PC-3 (cell line): ENCODE data around the gene GSDME. TPM values are rescaled to one million over a fixed set of nuclear protein-coding genes. Genes with fewer than 3 reads are reported as not detected.

ENCODE experiments used
- ATAC-seq: fragments of 200-7000 bp; cut with Tn5 transposase; 2 replicates; pipeline ENCODE4 v1.9.1; 2020; ENCODE audit warnings: mild to moderate bottlenecking, moderate library complexity
- BruUV-seq: library from RNA; stranded (reverse); fragments of 400-500 nt; replicated peaks from 2 replicates; lab custom pipeline; 2021; lab: Mats Ljungman, UMichigan
- CTCF ChIA-PET: fragments of 300-600 bp; sonication (Branson Sonifier 250); formaldehyde crosslinking; loops from one replicate; lab custom pipeline; 2022; ENCODE audit warnings: antibody characterized with exemption; lab: Charles Lee
- POLR2A ChIA-PET: fragments of 300-600 bp; sonication (Branson Sonifier 250); formaldehyde crosslinking; loops from one replicate; lab custom pipeline; 2022; ENCODE audit warnings: antibody characterized with exemption; ENCODE audit not compliant: unreplicated experiment; lab: Charles Lee
- DNase-seq: peaks from one replicate; pipeline ENCODE4 v3.0.0-alpha.2; 2015
- H2AFZ ChIP-seq: fragments of 300-600 bp; sonication (generic); 2 replicates; pipeline ENCODE4 v1.6.0; 2016; ENCODE audit warnings: antibody characterized with exemption, low read length
- H3F3A ChIP-seq: fragments of 300-600 bp; sonication (generic); one replicate; pipeline ENCODE4 v1.6.0; 2017; ENCODE audit warnings: antibody characterized with exemption, low read length, control low read depth, mild to moderate bottlenecking; ENCODE audit not compliant: unreplicated experiment
- H3K27ac ChIP-seq: fragments of 300-600 bp; sonication (generic); 2 replicates; pipeline ENCODE4 v1.5.1; 2016; ENCODE audit warnings: mild to moderate bottlenecking, low read length
- H3K27me3 ChIP-seq: fragments of 300-600 bp; sonication (generic); 2 replicates; pipeline ENCODE4 v1.6.1; 2016; ENCODE audit warnings: low read length, mixed read lengths
- H3K36me3 ChIP-seq: fragments of 300-600 bp; sonication (generic); 2 replicates; pipeline ENCODE4 v1.6.1; 2016; ENCODE audit warnings: low read depth, mixed run types, low read length, mixed read lengths
- H3K4me1 ChIP-seq: fragments of 300-600 bp; sonication (generic); 2 replicates; pipeline ENCODE4 v1.5.1; 2016; ENCODE audit warnings: low read length; ENCODE audit not compliant: insufficient read depth
- H3K4me2 ChIP-seq: fragments of 300-600 bp; sonication (generic); 2 replicates; pipeline ENCODE4 v1.6.0; 2016; ENCODE audit warnings: low read length
- H3K4me3 ChIP-seq: fragments of 300-600 bp; sonication (generic); 2 replicates; pipeline ENCODE4 v1.5.1; 2016; ENCODE audit warnings: mild to moderate bottlenecking, low read length, mixed read lengths
- H3K79me2 ChIP-seq: fragments of 300-600 bp; sonication (generic); 2 replicates; pipeline ENCODE4 v1.6.1; 2017; ENCODE audit warnings: low read length, mixed read lengths
- H3K9ac ChIP-seq: fragments of 300-600 bp; sonication (generic); 2 replicates; pipeline ENCODE4 v1.6.0; 2016; ENCODE audit warnings: mild to moderate bottlenecking, low read length
- H3K9me2 ChIP-seq: fragments of 300-600 bp; sonication (generic); replicated peaks from 2 replicates; pipeline ENCODE4 v1.6.1; 2016; ENCODE audit warnings: mixed run types, low read length, mixed read lengths
- H3K9me3 ChIP-seq: fragments of 300-600 bp; sonication (generic); 2 replicates; pipeline ENCODE4 v1.6.1; 2016; ENCODE audit warnings: low read length, mixed read lengths
- H4K20me1 ChIP-seq: fragments of 300-600 bp; sonication (generic); 2 replicates; pipeline ENCODE4 v1.6.1; 2016; ENCODE audit warnings: low read length, mixed read lengths
- EZH2 ChIP-seq: fragments of 300-600 bp; sonication (generic); IDR thresholded peaks from one replicate; pipeline ENCODE4 v1.6.1; 2017; ENCODE audit warnings: antibody characterized with exemption, mild to moderate bottlenecking, low read length; ENCODE audit not compliant: unreplicated experiment
- EZH2phosphoT487 ChIP-seq: fragments of 300-600 bp; sonication (generic); IDR thresholded peaks from 2 replicates; pipeline ENCODE4 v1.6.1; 2018; ENCODE audit warnings: mild to moderate bottlenecking, antibody characterized with exemption, low read length, borderline replicate concordance
- intact Hi-C: fragments of 100-400 bp; cut with micrococcal nuclease; formaldehyde crosslinking; loops from 2 replicates; pipeline ENCODE4 v1.9.0; 2023
- total RNA-seq: library from RNA; depleted of rRNA; stranded (reverse); fragments of >200 nt; gene quantifications from 2 replicates; pipeline ENCODE4 v1.2.3, GENCODE V29; 2014
- TF ChIP-seq, protein P1 (sequence below): fragments of 300-600 bp; sonication (generic); conservative IDR thresholded peaks from 2 replicates; pipeline ENCODE4 v1.5.1; 2017; ENCODE audit warnings: antibody characterized with exemption, low read depth, mild to moderate bottlenecking, low read length

Gene GSDME
- total RNA-seq, 1 experiment from 2014 or later = 12.0 TPM

DNA sequence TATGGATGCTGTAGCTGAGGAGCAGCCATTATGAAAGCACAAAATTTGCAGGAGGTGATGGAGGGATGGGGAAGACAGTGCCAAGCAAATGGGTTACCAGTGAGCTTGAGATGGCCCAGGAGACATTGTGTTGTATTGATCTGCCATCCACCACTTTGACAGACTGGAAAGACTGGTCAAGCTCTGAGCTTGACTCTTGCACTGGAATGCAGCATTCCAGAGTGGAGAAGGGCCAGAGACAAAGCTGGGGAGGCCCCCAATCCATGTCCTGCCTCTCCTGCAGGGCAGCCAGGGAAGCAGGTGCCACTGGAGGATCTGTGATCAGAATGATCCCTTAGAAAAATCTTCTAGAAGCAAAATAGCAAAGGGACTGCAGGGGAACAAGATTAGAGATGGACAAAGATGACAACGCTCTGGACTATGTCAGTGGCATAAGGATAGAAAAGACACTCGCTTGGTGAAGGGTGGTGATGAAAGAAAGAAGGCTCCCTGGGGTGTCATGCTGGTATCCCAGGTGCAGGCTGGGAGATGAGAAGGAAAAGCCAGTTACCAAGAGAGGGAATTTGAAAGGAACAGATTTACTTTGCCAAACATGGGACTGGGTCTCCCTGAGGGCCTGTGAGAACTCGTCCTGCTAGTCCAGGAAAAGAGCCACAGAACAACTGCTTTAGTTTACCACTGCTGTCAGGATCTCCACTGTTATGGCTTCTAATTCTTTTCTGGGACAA is 5.0 kb downstream of the GSDME start:
- BruUV-seq = no TSS peak
- intact Hi-C loops = no loop called here
- no peaks in the 10 kb centered on the region for H3K27me3 ChIP-seq
- POLR2A ChIA-PET = no interaction called here
- no peak overlapping the region for H3K27ac ChIP-seq
- no peaks in the 10 kb centered on the region for H3K9me3 ChIP-seq
- H3K4me3 ChIP-seq = no peak overlapping the region
- TF ChIP-seq EZH2 (no peak), EZH2phosphoT487 (no peak)
- TF ChIP-seq, protein P1, sequence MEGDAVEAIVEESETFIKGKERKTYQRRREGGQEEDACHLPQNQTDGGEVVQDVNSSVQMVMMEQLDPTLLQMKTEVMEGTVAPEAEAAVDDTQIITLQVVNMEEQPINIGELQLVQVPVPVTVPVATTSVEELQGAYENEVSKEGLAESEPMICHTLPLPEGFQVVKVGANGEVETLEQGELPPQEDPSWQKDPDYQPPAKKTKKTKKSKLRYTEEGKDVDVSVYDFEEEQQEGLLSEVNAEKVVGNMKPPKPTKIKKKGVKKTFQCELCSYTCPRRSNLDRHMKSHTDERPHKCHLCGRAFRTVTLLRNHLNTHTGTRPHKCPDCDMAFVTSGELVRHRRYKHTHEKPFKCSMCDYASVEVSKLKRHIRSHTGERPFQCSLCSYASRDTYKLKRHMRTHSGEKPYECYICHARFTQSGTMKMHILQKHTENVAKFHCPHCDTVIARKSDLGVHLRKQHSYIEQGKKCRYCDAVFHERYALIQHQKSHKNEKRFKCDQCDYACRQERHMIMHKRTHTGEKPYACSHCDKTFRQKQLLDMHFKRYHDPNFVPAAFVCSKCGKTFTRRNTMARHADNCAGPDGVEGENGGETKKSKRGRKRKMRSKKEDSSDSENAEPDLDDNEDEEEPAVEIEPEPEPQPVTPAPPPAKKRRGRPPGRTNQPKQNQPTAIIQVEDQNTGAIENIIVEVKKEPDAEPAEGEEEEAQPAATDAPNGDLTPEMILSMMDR = no peak
- peaks cover 17% of the 10 kb centered on the region for H3K4me1 ChIP-seq
- H2AFZ ChIP-seq = no peak overlapping the region
- no peaks in the 10 kb centered on the region for H4K20me1 ChIP-seq
- no peaks in the 10 kb centered on the region for H3K36me3 ChIP-seq
- no peak overlapping the region for H3K4me2 ChIP-seq
- ATAC-seq (no peak), DNase-seq (no peak)
- H3K9me2 ChIP-seq = no peaks in the 10 kb centered on the region
- CTCF ChIA-PET = no interaction called here
- no peak overlapping the region for H3K9ac ChIP-seq
- H3K79me2 ChIP-seq = no peaks in the 10 kb centered on the region
- H3F3A ChIP-seq = no peaks in the 10 kb centered on the region

DNA sequence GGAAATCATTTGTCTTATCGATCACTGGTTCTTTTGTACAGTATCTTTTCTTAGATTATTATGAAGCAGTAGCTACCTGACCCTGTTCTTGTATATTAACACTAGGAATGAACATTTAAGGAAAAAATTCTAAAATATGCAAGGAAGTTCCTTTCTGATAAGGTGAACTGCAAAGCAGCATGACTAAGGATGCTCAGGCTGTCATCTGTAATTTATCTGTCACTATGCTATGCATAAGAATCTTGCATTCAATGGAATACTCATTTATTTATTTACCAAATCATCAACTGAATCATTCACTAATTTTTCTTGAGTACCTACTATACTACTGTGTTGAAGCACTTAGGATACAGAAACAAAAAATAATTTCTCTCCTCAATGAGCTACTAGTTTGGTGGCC is 5.8 kb downstream of the GSDME start:
- TF ChIP-seq, protein P1 = no peak
- TF ChIP-seq EZH2phosphoT487 = no peak
- no peak for TF ChIP-seq EZH2
- DNase-seq = no peak
- CTCF ChIA-PET = no interaction called here

DNA sequence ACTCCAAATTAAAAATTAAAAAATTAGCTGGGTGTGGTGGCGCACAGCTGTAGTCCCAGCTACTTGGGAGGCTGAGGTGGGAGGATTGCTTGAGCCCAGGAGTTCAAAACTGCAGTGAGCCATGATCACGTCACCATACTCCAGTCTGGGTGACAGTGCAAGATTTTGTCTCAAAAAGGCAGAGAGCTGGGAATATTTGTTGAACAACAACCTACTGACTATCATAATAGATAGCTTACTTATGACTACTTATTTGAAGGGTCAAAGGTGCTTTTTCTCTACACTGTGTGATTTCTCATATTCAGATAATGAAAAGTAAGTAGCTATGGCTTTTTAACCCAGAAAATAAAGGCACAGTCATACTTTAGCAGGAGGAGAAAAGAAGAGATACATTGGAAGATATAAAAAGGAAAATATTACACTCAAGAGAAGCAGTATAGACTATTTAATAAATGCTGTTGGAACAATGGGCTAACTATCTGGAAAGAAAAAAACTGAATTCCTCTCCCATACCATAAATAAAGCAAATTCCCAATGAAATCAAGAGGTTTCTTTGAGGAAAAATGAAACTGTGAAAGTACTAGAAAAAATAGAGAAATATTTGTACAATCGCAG is 6.7 kb downstream of the GSDME start:
- Histone ChIP-seq H4K20me1 (no peaks in the 10 kb centered on the region), H3K9ac (no peak overlapping the region), H3K36me3 (no peaks in the 10 kb centered on the region), H3K4me3 (no peak overlapping the region), H3K27me3 (no peaks in the 10 kb centered on the region), H3F3A (no peaks in the 10 kb centered on the region), H3K9me3 (no peaks in the 10 kb centered on the region), H3K9me2 (no peaks in the 10 kb centered on the region), H3K4me1 (peaks cover 6% of the 10 kb centered on the region), H3K4me2 (no peak overlapping the region), H2AFZ (no peak overlapping the region), H3K79me2 (no peaks in the 10 kb centered on the region), H3K27ac (no peak overlapping the region)
- ATAC-seq (no peak), DNase-seq (no peak)
- CTCF ChIA-PET = no interaction called here
- BruUV-seq = no TSS peak
- POLR2A ChIA-PET = no interaction called here
- intact Hi-C loops = no loop called here
- TF ChIP-seq EZH2 (no peak), EZH2phosphoT487 (no peak)
- TF ChIP-seq, protein P1 = no peak

More for the DNA sequence above, 5.8 kb downstream of the GSDME start:
- intact Hi-C loops = no loop called here
- Histone ChIP-seq H3K36me3 (no peaks in the 10 kb centered on the region), H4K20me1 (no peaks in the 10 kb centered on the region), H3K79me2 (no peaks in the 10 kb centered on the region), H3K4me1 (peaks cover 15% of the 10 kb centered on the region), H2AFZ (no peak overlapping the region), H3K27me3 (no peaks in the 10 kb centered on the region), H3F3A (no peaks in the 10 kb centered on the region), H3K9ac (no peak overlapping the region), H3K9me3 (no peaks in the 10 kb centered on the region), H3K27ac (no peak overlapping the region), H3K4me2 (no peak overlapping the region), H3K9me2 (no peaks in the 10 kb centered on the region), H3K4me3 (no peak overlapping the region)
- no peak for ATAC-seq
- POLR2A ChIA-PET = no interaction called here
- no TSS peak for BruUV-seq
